Mucosa of rectum (tissue), 2 donors: Measurements from ENCODE around the gene SOD2.
A peak's percentile ranks its signal among the peaks of the same experiment; 100 is the strongest.
"Not testable (repeated sequence)": the region's sequence is repeated elsewhere in the genome, so short reads cannot be mapped to it uniquely, and the experiment has no call there.

Experiments used
- H3K27ac ChIP-seq, 2 donors: one replicate each; pipeline ENCODE4 v1.7.0; 2013; ENCODE audit warnings: inconsistent platforms in 2 of 2, low read depth in 2 of 2, low read length in 2 of 2
- H3K27me3 ChIP-seq, 2 donors: one replicate each; pipeline ENCODE4 v1.7.0; 2013; ENCODE audit warnings: low read length in 2 of 2; ENCODE audit not compliant: control insufficient read depth in 2 of 2, insufficient read depth in 2 of 2
- H3K36me3 ChIP-seq, 2 donors: one replicate each; pipeline ENCODE4 v1.7.0; 2013; ENCODE audit warnings: low read length in 2 of 2; ENCODE audit not compliant: control insufficient read depth in 2 of 2, insufficient read depth in 2 of 2
- H3K4me1 ChIP-seq, 2 donors: one replicate each; pipeline ENCODE4 v1.7.0; 2013; ENCODE audit warnings: low read length in 2 of 2, mild to moderate bottlenecking in 1 of 2; ENCODE audit not compliant: control insufficient read depth in 2 of 2, insufficient read depth in 2 of 2
- H3K4me3 ChIP-seq, 2 donors: one replicate each; pipeline ENCODE4 v1.7.0; 2013; ENCODE audit warnings: low read length in 2 of 2
- H3K9ac ChIP-seq, 2 donors: one replicate each; pipeline ENCODE4 v1.7.0; 2013; ENCODE audit warnings: low read length in 2 of 2, low read depth in 1 of 2, mild to moderate bottlenecking in 1 of 2
- H3K9me3 ChIP-seq, 2 donors: one replicate each; pipeline ENCODE4 v1.7.0; 2013; ENCODE audit warnings: low read length in 2 of 2; ENCODE audit not compliant: control insufficient read depth in 2 of 2
- donor health status: healthy.
- donor health status: Normal muscosa, but diverticular disease.

SOD2 gene

GRCh38 chr6:159693894-159694545 is 979 bp upstream of the SOD2 start:
- Histone ChIP-seq H3K9ac (peak overlapping the region; percentile 63 to 97), H3K27ac (peak overlapping the region; percentile 96 to 97), H3K27me3 (no peaks in the 10 kb centered on the region), H3K4me1 (peaks cover 24 to 26% of the 10 kb centered on the region in 2 donors), H3K9me3 (no peaks in the 10 kb centered on the region), H3K4me3 (peak overlapping the region; percentile 79 to 85), H3K36me3 (peaks cover 3 to 4% of the 10 kb centered on the region in 2 donors)

- peaks cover 22 to 24% of the 10 kb centered on the region in 2 donors for H3K4me1 ChIP-seq
- peak overlapping the region; percentile 78 to 79 for H3K4me3 ChIP-seq
- no peaks in the 10 kb centered on the region for H3K9me3 ChIP-seq
- H3K27me3 ChIP-seq, result no peaks in the 10 kb centered on the region
- H3K27ac ChIP-seq, result peak overlapping the region; percentile 96 to 97
- peak overlapping the region; percentile 69 to 97 for H3K9ac ChIP-seq
- peaks cover 10 to 14% of the 10 kb centered on the region in 2 donors for H3K36me3 ChIP-seq
Measured at GRCh38 chr6:159692303-159693127, 526 bp downstream of the SOD2 start.

GRCh38 chr6:159691963-159692287 is 1.1 kb downstream of the SOD2 start:
- H3K9ac ChIP-seq, result peak overlapping the region; percentile 69 to 97
- no peaks in the 10 kb centered on the region for H3K27me3 ChIP-seq
- H3K27ac ChIP-seq, result peak overlapping the region; percentile 96 to 97
- H3K4me3 ChIP-seq, result peak overlapping the region; percentile 78 to 79
- H3K36me3 ChIP-seq, result peaks cover 13 to 20% of the 10 kb centered on the region in 2 donors
- H3K4me1 ChIP-seq, result peaks cover 22 to 24% of the 10 kb centered on the region in 2 donors
- H3K9me3 ChIP-seq, result no peaks in the 10 kb centered on the region

GRCh38 chr6:159691133-159691962 is 1.7 kb downstream of the SOD2 start:
- Histone ChIP-seq H3K4me3 (peak overlapping the region; percentile 78 to 79), H3K4me1 (peaks cover 22 to 24% of the 10 kb centered on the region in 2 donors), H3K36me3 (peaks cover 18 to 20% of the 10 kb centered on the region in 2 donors), H3K9ac (peak overlapping the region; percentile 69 to 97), H3K27me3 (no peaks in the 10 kb centered on the region), H3K9me3 (no peaks in the 10 kb centered on the region), H3K27ac (peak overlapping the region; percentile 96 to 97)

GRCh38 chr6:159690135-159690534 is 2.9 kb downstream of the SOD2 start:
- not testable (repeated sequence) for H3K4me3 ChIP-seq, H3K27ac ChIP-seq, H3K9me3 ChIP-seq, H3K9ac ChIP-seq, H3K27me3 ChIP-seq
- Histone ChIP-seq H3K4me1 (peaks cover 22 to 24% of the 10 kb centered on the region in 2 donors), H3K36me3 (peaks cover 22 to 28% of the 10 kb centered on the region in 2 donors)

GRCh38 chr6:159689001-159689400 is 4.0 kb downstream of the SOD2 start:
- Histone ChIP-seq H3K36me3 (peaks cover 29 to 35% of the 10 kb centered on the region in 2 donors), H3K27me3 (no peaks in the 10 kb centered on the region), H3K9me3 (no peaks in the 10 kb centered on the region), H3K4me1 (peaks cover 14 to 16% of the 10 kb centered on the region in 2 donors), H3K27ac (no peak overlapping the region), H3K9ac (no peak overlapping the region), H3K4me3 (no peak overlapping the region)

GRCh38 chr6:159688266-159688905 is 4.7 kb downstream of the SOD2 start:
- peaks cover 35 to 41% of the 10 kb centered on the region in 2 donors for H3K36me3 ChIP-seq
- no peaks in the 10 kb centered on the region for H3K9me3 ChIP-seq
- H3K9ac ChIP-seq, result no peak overlapping the region
- peaks cover 10 to 13% of the 10 kb centered on the region in 2 donors for H3K4me1 ChIP-seq
- H3K4me3 ChIP-seq, result no peak overlapping the region
- no peak overlapping the region for H3K27ac ChIP-seq
- H3K27me3 ChIP-seq, result no peaks in the 10 kb centered on the region

GRCh38 chr6:159687341-159687740 is 5.7 kb downstream of the SOD2 start:
- H3K9ac ChIP-seq, result no peak overlapping the region
- H3K4me1 ChIP-seq, result peaks cover 7 to 13% of the 10 kb centered on the region in 2 donors
- H3K27me3 ChIP-seq, result no peaks in the 10 kb centered on the region
- peaks cover 39 to 43% of the 10 kb centered on the region in 2 donors for H3K36me3 ChIP-seq
- no peaks in the 10 kb centered on the region for H3K9me3 ChIP-seq
- no peak overlapping the region for H3K4me3 ChIP-seq
- H3K27ac ChIP-seq, result no peak overlapping the region

- Histone ChIP-seq H3K4me1 (peaks cover under 1 to 6% of the 10 kb centered on the region in 2 donors), H3K27ac (no peak overlapping the region), H3K27me3 (no peaks in the 10 kb centered on the region), H3K9me3 (no peaks in the 10 kb centered on the region), H3K9ac (no peak overlapping the region), H3K36me3 (peaks cover 43 to 46% of the 10 kb centered on the region in 2 donors), H3K4me3 (no peak overlapping the region)
Measured at GRCh38 chr6:159686703-159687102, 6.3 kb downstream of the SOD2 start.
